Measurements from ENCODE around the gene NPAS3.

GRCh38 chr14:33786091-33786825 is 847.6 kb downstream of the NPAS3 start:
- TF ChIP-seq, protein P1, sequence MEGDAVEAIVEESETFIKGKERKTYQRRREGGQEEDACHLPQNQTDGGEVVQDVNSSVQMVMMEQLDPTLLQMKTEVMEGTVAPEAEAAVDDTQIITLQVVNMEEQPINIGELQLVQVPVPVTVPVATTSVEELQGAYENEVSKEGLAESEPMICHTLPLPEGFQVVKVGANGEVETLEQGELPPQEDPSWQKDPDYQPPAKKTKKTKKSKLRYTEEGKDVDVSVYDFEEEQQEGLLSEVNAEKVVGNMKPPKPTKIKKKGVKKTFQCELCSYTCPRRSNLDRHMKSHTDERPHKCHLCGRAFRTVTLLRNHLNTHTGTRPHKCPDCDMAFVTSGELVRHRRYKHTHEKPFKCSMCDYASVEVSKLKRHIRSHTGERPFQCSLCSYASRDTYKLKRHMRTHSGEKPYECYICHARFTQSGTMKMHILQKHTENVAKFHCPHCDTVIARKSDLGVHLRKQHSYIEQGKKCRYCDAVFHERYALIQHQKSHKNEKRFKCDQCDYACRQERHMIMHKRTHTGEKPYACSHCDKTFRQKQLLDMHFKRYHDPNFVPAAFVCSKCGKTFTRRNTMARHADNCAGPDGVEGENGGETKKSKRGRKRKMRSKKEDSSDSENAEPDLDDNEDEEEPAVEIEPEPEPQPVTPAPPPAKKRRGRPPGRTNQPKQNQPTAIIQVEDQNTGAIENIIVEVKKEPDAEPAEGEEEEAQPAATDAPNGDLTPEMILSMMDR (IDR thresholded peaks at IDR 0.05): no peak
- no peak for TF ChIP-seq POLR2A (IDR thresholded peaks at IDR 0.05)
